GM12873 (cell line): ENCODE data around the gene ERI2.

Source experiments
- TF ChIP-seq, protein P1 (sequence below): IDR thresholded peaks from 2 replicates; pipeline ENCODE4 v1.5.1; 2012; ENCODE audit warnings: low read depth, mild to moderate bottlenecking, moderate library complexity, low read length, control low read depth; ENCODE audit not compliant: insufficient read depth; ENCODE audit errors: missing control alignments

ERI2 gene

DNA sequence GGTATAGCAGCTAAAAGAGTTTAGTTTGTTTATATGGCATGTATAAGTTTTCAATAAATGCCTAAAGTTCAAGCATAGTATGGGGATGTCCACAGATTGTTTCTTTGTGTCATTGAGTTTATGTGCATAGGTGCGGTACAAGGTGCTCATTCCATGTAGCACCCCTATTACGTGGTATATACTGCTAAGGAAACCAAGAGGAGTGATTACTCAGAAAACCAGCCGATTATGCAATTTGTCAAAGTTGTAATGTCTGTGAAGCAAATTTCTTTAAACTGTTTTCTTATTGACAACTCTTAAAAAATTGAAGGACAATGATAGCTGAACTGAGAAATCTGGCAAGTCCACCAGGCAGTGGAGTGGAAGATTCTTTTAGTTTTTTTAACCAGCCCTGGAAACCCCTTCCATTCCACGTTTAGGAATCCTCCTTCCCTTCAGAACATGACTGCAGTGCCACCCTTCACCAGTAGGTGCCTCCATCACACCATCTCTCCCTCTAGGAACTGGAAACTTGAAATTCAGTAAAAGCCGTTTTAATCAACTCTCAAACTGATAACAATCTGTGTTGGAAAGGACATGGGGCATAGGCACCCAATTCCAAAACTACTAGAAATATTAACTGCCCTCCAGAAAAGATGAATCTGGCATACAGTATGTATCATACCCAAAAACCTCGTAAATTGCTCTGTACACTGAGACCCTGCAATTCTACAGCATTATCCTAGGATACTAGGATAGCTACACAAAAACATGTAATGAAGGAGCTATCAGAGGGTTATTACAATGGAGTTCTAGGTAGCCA lies 43.5 kb upstream of the ERI2 start:
- TF ChIP-seq, protein P1, sequence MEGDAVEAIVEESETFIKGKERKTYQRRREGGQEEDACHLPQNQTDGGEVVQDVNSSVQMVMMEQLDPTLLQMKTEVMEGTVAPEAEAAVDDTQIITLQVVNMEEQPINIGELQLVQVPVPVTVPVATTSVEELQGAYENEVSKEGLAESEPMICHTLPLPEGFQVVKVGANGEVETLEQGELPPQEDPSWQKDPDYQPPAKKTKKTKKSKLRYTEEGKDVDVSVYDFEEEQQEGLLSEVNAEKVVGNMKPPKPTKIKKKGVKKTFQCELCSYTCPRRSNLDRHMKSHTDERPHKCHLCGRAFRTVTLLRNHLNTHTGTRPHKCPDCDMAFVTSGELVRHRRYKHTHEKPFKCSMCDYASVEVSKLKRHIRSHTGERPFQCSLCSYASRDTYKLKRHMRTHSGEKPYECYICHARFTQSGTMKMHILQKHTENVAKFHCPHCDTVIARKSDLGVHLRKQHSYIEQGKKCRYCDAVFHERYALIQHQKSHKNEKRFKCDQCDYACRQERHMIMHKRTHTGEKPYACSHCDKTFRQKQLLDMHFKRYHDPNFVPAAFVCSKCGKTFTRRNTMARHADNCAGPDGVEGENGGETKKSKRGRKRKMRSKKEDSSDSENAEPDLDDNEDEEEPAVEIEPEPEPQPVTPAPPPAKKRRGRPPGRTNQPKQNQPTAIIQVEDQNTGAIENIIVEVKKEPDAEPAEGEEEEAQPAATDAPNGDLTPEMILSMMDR, result peak; percentile 98

DNA sequence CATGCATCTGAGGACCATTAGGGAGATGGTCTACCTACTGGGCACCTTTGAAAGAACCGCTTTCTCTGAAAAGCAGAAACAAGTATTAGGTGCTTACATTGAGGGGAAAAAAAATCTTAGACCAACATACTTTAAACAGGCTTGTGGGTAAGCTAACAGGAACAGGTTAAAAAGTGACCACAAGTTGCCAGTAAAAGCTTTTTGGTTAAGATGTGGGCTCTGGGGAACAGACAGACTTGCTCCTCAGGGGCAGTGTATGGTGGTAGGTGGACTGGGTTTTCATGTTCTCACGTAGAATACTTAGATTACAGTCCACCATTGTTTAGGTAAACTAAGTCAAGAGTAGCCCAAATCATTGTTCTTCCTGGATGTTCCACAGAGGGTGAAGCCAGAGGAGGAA lies 41.3 kb upstream of the ERI2 start:
- TF ChIP-seq, protein P1, result no peak

DNA sequence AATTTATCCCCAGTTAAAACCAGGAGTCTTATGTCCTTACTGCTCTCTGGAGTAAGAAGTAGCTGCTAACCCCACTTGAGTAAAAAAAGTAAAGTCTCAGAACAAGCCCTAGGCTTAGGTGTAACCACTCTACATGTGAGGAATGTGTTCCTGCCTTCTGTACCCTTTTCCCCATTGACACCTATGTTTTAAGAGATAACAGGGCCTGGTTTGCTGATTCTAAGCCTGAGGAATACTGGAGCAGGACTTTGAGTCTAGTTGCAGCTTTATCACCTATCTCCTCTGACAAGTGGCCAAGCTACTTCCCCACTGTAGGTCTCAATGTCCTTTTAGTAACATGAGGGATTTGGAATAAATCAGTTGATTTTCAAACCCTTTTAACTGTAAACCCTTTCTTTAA lies 40.3 kb upstream of the ERI2 start:
- TF ChIP-seq, protein P1, result no peak

DNA sequence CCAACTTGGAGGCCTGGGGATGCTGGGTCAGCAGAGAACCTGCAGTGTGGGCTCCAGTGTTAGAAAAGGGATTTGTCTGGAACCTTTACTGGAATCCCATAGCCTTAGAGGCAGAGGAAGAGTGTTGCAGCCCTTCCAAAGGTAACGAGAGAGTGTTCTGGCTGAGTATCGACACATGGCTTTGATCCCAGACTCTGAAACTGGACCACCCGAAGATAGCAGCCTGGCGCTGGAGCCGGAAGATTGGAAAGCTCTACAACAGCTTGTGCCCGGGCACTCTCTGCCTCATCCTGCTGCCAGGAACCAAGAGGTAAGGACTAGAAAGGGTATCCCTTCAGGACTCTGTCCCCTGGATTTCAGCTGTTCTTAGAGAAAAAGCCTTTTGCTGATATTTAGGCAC lies 39.8 kb upstream of the ERI2 start:
- TF ChIP-seq, protein P1, result no peak

DNA sequence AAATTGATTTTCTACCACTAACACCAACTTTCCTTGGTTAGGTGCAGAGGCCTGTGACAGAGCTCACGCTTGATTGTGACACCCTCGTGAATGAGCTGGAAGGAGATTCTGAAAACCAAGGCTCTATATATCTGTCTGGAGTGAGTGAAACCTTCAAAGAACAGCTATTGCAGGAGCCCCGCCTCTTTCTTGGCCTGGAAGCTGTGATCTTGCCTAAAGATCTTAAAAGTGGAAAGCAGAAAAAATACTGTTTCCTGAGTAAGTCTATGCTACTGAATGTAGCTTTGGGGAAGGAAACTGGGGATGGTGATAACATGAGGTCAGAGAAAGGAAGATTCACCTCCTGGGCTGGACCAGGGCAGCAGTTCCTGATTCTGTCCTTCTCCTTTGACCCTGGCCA lies 38.3 kb upstream of the ERI2 start:
- TF ChIP-seq, protein P1, result no peak

DNA sequence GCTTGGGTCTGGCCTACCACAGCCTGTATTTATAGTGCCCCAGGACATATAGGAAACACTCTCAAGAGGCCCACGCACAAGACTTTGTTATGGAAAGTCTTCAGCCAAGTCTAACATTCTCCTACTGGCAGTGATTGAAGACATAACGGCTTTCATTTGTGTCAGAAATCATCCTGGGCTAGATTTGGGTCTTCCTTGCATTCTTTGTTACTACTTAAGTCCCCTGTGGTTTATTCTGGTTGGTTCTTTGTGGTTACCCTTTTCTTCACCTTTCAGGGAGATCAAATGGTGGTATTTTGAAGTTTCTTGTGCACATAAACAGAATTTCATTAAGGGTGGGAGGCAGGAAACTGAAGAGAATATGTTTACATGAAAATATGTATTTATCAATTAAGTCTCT lies 37.8 kb upstream of the ERI2 start:
- TF ChIP-seq, protein P1, result no peak

DNA sequence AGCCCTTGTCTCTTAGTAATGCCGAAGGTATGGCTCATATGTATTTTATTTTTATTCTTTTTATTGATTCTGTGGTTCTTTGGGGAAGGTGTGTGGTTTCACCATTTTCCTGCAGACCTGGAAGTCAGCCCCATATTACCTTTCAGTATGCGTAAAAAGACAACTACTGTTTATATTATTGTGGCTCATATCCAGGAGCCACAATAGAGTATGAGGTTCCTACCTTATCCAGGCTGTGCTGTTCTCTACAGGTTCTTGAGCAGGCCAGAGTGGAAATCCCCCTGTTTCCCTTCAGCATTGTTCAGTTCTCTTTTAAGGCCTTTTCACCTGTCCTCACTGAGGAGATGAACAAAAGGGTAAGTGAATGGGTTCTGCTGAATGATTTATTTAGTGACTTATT lies 33.2 kb upstream of the ERI2 start:
- TF ChIP-seq, protein P1, result no peak

DNA sequence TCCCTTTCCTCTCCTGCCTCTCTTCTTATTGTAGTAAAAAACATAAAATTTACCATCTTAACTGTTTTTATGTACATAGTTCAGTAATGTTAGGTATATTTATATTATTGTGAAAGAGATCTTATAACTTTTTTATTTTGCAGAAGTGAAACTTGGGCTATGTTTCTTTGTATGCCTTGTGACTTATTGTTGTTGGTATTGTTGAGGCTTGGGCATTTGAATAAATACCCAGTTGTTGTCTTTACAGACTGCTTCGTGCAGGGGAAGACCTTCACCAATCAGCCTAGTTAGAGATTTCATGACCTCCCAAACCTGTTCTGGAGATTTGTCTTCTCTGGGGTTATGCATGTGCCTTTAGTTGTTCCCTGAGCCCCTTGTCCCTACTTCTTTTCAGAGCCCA lies 32.0 kb upstream of the ERI2 start:
- TF ChIP-seq, protein P1, result no peak
